ENCODE data around the gene MRPL21. TPM values are rescaled to one million over a fixed set of nuclear protein-coding genes. Genes with fewer than 3 reads are reported as not detected.

MRPL21 gene
- total RNA-seq, 2 experiments from 2014 or later, result 56.8 to 61.8 TPM

DNA sequence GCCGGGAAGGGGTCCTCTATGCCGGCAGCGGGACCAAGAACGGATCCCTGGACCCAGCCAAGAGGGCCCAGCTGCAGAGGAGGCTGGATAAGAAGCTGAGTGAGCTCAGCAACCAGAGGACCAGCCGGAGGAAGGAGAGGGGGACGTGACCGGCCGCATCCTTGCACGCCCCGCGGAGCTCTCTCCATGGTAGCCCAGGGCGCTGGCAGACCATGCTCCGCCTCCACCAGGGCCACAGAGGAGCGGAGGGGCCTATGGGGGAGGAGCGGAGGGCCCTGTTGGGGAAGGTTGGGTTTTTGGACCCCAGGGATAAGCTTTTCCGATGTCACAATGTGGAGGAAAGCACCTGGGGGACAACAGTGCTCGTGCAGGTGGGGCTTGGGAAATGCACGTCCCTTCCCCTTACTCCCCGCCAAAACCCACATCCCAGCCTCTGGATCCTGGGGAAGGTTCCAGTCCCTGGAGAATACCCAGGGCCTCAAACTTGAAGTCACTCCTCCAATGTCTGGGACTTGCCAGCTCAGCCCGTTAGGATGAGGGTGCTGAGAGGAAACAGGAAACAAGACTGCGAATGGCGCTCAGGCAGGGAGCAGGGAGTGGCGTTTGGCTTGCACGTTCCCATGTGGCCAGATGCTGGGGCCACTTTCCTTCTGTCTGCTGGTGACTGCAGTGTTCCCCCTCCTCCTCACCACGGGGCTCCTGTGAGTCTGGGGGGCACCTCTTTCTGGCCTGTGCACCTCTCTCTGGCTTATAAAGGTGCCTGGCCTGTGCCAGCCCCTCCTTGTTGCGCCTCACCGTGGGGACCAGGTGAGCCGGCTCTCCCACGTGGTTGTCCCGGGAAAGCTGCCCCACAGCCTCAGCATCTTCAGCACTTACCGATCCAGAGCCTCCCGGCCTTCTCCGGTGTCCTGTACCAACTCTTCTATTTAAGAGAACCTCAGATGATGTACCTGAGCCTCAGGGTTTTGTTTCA lies 36.2 kb upstream of the MRPL21 start:
- Mint-ChIP-seq H3K36me3 (ENCODE audit: low read depth) (peaks cover 5% of the 10 kb centered on the region), H3K9me3 (no peaks in the 10 kb centered on the region), H3K4me1 (no peaks in the 10 kb centered on the region), H3K27me3 (no peaks in the 10 kb centered on the region), H3K27ac (no peak overlapping the region), H3K4me3 (no peak overlapping the region)
- ChIA-PET POLR2A (no interaction called here), CTCF (interaction anchor here (0.7 to 0.9 kb wide), 2 partner anchors 11 to 31 kb away, joined by 3 to 4 read pairs; no protein-coding TSS in a partner anchor)
- DNase-seq, result no peak

DNA sequence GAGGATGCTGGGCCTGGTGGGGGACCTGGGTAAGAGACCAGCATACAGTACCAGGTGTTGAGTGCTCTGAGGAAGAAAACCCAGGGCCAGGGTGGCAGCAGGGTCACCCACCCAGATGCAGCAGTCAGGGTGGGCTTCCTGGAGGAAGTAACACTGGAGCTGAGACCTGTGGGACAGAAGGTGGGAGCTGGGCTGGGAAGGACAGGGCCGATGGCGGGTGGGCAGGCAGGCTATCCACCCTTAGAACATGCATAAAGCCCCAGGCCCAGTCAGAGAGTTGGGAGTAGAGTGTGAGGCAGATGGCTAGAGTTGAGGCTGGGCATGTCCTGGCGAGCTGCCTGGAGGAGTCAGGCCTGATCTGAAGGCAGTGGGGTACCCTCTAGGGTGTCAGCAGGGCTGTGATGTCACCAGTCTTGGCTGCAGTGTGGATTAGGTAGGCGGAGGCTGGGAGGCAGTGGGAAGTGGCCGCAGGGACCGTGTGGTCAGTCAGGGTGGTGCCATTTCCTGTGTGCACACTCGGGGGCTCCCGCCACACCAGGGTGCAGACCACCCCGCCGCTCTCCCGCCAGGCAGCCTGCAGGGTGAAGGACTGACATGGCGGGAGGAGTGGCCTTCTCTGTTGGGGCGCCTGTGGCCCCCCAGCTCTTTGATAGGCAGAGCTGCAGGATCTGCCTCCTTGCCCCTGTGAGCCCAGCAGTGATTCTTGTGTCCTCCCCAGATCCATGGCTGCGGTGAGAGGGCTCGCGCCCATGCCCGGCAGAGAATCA lies 35.4 kb upstream of the MRPL21 start:
- Mint-ChIP-seq H3K27me3 (no peaks in the 10 kb centered on the region), H3K4me1 (no peaks in the 10 kb centered on the region), H3K36me3 (ENCODE audit: low read depth) (peaks cover 5% of the 10 kb centered on the region), H3K27ac (no peak overlapping the region), H3K9me3 (no peaks in the 10 kb centered on the region), H3K4me3 (no peak overlapping the region)
- DNase-seq, result no peak
- ChIA-PET POLR2A (no interaction called here), CTCF (interaction anchor here (0.6 to 0.9 kb wide), 2 partner anchors 10 to 70 kb away, joined by 3 to 4 read pairs; no protein-coding TSS in a partner anchor)

DNA sequence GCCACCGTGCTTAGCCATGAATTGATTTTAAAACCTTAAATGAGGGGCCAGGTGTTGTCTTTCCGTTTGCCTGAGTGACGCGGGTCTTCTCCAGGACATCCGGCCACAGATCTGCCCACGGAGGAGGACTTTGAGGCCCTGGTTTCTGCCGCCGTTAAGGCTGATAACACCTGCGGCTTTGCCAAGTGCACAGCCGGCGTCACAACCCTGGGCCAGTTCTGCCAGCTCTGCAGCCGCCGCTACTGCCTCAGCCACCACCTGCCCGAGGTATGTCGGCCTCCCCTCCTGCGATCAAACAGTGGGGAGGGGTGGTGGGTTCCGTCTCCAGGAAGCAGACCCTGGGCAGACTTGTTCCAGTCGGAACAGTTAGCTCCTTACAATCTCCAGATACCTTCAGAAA lies 34.5 kb upstream of the MRPL21 start:
- Mint-ChIP-seq H3K27ac (no peak overlapping the region), H3K27me3 (no peaks in the 10 kb centered on the region), H3K9me3 (no peaks in the 10 kb centered on the region), H3K36me3 (ENCODE audit: low read depth) (peaks cover 5% of the 10 kb centered on the region), H3K4me1 (no peaks in the 10 kb centered on the region), H3K4me3 (no peak overlapping the region)
- CTCF ChIA-PET, result interaction anchor here (0.6 to 1.8 kb wide), 2 partner anchors 13 to 69 kb away, joined by 4 read pairs; no protein-coding TSS in a partner anchor
- POLR2A ChIA-PET, result no interaction called here
- DNase-seq, result no peak

DNA sequence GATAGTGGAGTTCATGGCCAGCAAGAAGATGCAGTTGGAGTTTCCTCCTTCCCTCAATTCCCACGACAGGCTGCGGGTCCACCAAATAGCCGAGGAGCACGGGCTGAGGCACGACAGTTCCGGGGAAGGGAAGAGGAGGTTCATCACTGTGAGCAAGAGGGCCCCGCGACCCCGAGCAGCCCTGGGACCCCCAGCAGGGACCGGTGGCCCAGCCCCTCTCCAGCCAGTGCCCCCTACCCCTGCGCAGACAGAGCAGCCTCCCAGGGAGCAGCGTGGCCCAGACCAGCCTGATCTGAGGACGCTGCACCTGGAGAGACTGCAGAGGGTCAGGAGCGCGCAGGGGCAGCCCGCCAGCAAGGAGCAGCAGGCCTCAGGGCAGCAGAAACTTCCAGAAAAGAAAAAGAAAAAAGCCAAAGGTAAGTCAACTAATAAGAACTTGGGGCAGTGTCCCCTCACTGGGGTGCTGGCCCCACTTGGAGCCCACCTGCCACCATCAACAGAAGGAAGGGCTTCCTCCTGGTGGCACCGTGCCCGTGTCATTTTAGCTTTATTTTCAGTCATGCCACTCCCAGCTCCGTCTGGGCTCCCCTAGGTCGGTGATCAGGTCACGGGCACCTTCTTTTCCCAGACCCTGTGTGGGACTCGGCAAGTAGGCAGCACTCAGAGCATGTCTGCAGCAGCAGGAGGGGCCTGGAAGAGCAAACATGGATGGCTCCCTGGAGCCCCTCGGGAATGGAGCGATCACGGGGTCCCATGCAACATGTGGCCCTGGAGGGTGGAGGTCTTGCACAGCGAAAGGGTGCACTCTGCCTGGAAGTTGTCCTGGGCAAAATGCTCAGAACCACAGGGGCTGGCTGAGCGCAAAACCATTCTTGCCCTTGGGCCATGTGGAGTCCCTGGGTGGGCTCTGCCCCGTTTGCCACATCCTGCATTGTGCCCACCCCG lies 33.3 kb upstream of the MRPL21 start:
- Mint-ChIP-seq H3K36me3 (ENCODE audit: low read depth) (peaks cover 5% of the 10 kb centered on the region), H3K27ac (no peak overlapping the region), H3K9me3 (no peaks in the 10 kb centered on the region), H3K4me3 (no peak overlapping the region), H3K4me1 (no peaks in the 10 kb centered on the region), H3K27me3 (no peaks in the 10 kb centered on the region)
- CTCF ChIA-PET, result interaction anchor here (1.8 kb wide), 1 partner anchor 14 kb away, joined by 4 read pairs; no protein-coding TSS in a partner anchor
- no peak for DNase-seq
- POLR2A ChIA-PET, result no interaction called here

DNA sequence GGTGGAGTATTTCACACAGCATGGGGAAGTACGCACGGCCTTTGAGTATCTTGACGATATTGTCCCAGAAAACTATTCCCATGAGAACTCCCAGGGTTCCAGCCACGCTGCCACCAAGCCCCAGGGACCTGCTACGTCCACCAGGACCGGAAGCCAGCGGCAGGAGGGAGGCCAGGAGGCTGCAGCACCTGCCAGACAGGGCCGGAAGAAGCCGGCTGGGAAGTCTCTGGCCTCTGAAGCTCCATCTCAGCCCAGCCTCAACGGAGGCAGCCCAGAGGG lies 32.7 kb upstream of the MRPL21 start:
- H3K27me3 Mint-ChIP-seq, result no peaks in the 10 kb centered on the region
- H3K4me3 Mint-ChIP-seq, result no peak overlapping the region
- H3K9me3 Mint-ChIP-seq, result no peaks in the 10 kb centered on the region
- no peaks in the 10 kb centered on the region for H3K4me1 Mint-ChIP-seq
- no peak overlapping the region for H3K27ac Mint-ChIP-seq
- DNase-seq, result no peak
- CTCF ChIA-PET, result no interaction called here
- POLR2A ChIA-PET, result no interaction called here
- peaks cover 5% of the 10 kb centered on the region for H3K36me3 Mint-ChIP-seq (ENCODE audit: low read depth)

DNA sequence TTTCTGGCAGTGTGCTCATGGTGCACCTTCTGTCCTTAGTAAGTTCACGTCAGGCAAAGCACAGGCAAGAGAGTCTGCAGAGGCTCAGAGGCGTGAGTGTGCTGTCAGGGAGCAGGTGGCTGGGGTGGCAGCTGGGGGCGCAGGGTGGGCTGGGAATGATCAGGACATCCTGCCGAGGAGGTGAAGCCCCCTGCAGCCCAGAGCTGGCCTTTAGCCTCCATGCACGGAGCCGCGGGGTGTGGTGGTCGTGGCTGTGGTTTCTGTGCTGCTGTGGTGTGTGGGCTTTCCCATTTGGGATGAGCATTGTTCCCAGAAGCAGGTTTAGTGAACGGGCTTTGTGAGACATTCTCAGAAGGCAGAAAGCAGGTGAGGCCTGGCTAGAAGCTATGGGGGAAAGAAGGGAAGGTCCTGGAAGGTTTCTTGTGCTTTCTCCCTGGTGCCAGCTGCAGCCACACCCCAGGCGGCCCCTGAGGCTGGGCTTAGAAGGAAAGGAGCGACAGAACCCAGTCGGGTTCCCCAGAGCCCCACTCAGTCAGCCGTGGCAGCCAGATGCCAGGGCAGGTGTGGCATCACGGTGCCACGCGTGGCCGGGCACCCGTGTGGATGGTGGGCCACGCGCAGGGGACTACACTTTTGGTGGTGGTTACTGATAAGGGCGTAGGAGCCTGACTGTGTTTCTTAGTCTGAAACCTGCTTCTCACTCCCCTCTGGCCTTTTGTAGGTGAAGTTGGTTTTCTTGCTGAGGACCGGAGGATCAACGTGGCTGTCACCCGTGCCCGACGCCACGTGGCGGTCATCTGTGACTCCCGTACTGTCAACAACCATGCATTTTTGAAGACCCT lies 32.1 kb upstream of the MRPL21 start:
- Mint-ChIP-seq H3K4me3 (no peak overlapping the region), H3K36me3 (ENCODE audit: low read depth) (peaks cover 5% of the 10 kb centered on the region), H3K4me1 (no peaks in the 10 kb centered on the region), H3K27me3 (no peaks in the 10 kb centered on the region), H3K27ac (no peak overlapping the region), H3K9me3 (no peaks in the 10 kb centered on the region)
- ChIA-PET POLR2A (no interaction called here), CTCF (interaction anchor here (0.5 kb wide), 1 partner anchor 742 kb away, joined by 3 read pairs; no protein-coding TSS in a partner anchor)
- no peak for DNase-seq

DNA sequence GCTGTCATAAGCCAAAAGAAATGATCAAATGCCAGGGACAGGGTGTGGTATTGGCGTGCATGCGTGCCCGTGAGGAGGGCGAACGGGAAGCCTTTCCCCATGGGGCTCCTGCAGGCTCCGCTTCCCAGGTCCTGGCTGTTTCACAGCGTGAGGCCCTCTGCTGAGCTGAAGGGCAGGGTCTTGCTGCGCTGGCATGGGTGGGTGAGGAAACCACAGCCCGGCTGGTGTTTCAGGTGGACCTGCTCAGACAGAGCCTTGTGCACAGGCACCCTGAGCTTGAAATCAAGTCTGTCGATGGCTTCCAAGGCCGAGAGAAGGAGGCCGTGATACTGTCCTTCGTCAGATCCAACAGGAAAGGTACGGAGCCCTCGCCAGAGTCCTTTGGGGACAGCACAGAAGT lies 31.4 kb upstream of the MRPL21 start:
- DNase-seq, result no peak
- Mint-ChIP-seq H3K4me1 (no peaks in the 10 kb centered on the region), H3K27me3 (no peaks in the 10 kb centered on the region), H3K27ac (no peak overlapping the region), H3K36me3 (ENCODE audit: low read depth) (peaks cover 12% of the 10 kb centered on the region), H3K9me3 (no peaks in the 10 kb centered on the region), H3K4me3 (no peak overlapping the region)
- CTCF ChIA-PET, result no interaction called here
- POLR2A ChIA-PET, result no interaction called here

DNA sequence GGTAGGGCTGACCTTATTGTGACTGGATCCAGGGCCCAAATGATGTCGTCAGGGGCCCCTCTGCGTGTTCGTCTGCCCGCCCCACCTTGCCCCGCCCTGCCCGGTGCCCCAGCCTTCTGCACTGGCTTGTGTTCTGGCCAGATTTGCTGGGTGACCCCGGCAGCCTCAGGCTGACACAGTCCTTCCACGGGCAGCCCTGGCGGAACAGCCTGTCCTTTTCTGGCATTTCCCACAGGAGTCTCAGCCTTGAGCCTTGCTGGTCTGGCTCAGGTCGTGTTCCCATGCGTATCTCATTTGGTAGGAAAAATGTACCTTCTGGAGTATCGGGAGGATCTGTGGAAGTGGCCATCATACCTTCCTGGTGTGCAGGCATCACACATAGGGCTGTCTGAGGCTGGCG lies 31.0 kb upstream of the MRPL21 start:
- ChIA-PET CTCF (no interaction called here), POLR2A (no interaction called here)
- no peaks in the 10 kb centered on the region for H3K9me3 Mint-ChIP-seq
- no peaks in the 10 kb centered on the region for H3K27me3 Mint-ChIP-seq
- H3K4me3 Mint-ChIP-seq, result no peak overlapping the region
- peaks cover 15% of the 10 kb centered on the region for H3K36me3 Mint-ChIP-seq (ENCODE audit: low read depth)
- no peak overlapping the region for H3K27ac Mint-ChIP-seq
- DNase-seq, result no peak
- no peaks in the 10 kb centered on the region for H3K4me1 Mint-ChIP-seq

DNA sequence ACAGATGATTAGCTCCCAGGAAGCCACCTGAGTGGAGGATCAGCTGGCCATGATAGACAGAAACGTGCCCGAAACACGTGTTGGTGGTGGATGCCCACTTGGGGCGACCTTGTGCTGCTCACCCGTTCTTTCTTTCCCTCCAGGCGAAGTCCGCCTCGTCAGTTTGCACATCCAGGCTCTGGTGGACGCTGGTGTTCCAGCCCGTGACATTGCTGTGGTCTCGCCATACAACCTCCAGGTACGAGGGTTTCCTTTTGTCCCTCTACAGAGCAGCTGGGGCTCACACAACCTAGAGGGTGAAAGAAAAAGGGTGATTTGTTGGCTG lies 30.7 kb upstream of the MRPL21 start:
- peaks cover 17% of the 10 kb centered on the region for H3K36me3 Mint-ChIP-seq (ENCODE audit: low read depth)
- H3K9me3 Mint-ChIP-seq, result no peaks in the 10 kb centered on the region
- no peak for DNase-seq
- H3K4me3 Mint-ChIP-seq, result no peak overlapping the region
- no peak overlapping the region for H3K27ac Mint-ChIP-seq
- CTCF ChIA-PET, result no interaction called here
- no peaks in the 10 kb centered on the region for H3K27me3 Mint-ChIP-seq
- H3K4me1 Mint-ChIP-seq, result no peaks in the 10 kb centered on the region
- POLR2A ChIA-PET, result no interaction called here

DNA sequence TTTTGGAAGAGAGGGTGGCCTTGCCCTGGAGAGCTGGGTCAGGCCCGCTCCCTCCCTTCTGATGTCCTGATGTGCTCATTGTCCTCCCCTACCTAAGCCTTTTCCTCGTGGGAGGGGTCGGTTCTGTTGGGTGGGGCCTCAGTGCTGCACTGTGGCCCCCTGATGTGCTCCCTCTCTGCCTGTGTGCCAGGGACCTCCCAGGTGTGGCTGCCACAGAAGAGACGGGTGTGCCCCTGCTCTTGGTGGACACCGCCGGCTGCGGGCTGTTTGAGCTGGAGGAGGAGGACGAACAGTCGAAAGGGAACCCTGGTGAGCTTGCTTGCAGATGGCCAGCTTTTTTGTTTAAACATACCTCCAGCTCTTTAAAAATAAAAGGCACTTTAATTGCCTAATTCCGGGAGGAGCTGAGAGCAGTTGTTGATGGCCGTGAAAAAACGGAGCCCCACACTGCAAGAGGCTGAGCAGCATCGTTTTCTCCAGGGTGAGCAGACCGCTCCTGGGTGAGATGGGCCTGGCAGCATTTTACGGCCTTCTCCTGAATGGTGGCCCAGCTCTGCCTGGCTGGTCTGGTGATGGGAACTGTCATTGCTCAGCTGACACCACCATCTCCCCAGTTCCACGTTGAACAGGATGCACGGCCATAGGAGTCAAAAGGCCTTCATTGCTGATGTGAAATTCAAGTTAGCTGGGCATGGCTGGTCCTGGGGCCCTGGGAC lies 30.1 kb upstream of the MRPL21 start:
- H3K27ac Mint-ChIP-seq, result no peak overlapping the region
- ChIA-PET POLR2A (no interaction called here), CTCF (interaction anchor here (0.9 kb wide), 1 partner anchor 15 kb away, joined by 3 read pairs; no protein-coding TSS in a partner anchor)
- H3K27me3 Mint-ChIP-seq, result no peaks in the 10 kb centered on the region
- DNase-seq, result no peak
- no peaks in the 10 kb centered on the region for H3K4me1 Mint-ChIP-seq
- peaks cover 18% of the 10 kb centered on the region for H3K36me3 Mint-ChIP-seq (ENCODE audit: low read depth)
- no peaks in the 10 kb centered on the region for H3K9me3 Mint-ChIP-seq
- H3K4me3 Mint-ChIP-seq, result no peak overlapping the region

DNA sequence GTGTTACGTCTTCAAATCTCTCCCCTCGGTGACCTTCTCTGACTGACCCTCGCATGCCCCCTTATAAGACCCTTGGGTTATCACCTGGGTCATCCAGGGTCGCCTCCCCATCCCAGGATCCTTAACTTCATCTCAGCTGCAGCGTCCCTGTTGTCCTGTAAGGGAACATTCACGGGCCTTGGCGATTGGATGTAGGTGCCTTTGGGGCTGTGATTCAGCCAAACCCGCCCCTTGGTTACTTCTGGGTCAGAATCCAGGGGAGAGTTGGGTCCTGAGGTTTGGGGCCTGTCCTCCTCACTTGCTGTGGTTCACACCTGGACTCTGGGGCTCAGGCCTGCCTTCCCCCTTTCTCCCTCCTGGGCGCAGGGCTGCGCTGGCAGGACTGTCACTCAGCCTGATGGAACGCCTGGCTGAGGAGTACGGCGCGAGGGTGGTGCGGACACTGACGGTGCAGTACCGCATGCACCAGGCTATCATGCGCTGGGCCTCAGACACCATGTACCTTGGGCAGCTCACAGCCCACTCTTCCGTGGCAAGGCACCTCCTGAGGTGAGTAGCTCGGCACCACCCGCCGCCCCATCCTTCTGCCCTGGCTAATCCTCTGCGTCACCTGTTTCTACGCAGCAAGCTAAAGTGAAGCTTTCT lies 29.4 kb upstream of the MRPL21 start:
- Mint-ChIP-seq H3K27me3 (no peaks in the 10 kb centered on the region), H3K27ac (no peak overlapping the region), H3K4me1 (no peaks in the 10 kb centered on the region), H3K4me3 (no peak overlapping the region), H3K9me3 (no peaks in the 10 kb centered on the region), H3K36me3 (ENCODE audit: low read depth) (peaks cover 24% of the 10 kb centered on the region)
- CTCF ChIA-PET, result interaction anchor here (0.9 kb wide), 1 partner anchor 16 kb away, joined by 3 read pairs; no protein-coding TSS in a partner anchor
- POLR2A ChIA-PET, result no interaction called here
- no peak for DNase-seq
